ENCODE results near the gene LMBR1L.

DNA sequence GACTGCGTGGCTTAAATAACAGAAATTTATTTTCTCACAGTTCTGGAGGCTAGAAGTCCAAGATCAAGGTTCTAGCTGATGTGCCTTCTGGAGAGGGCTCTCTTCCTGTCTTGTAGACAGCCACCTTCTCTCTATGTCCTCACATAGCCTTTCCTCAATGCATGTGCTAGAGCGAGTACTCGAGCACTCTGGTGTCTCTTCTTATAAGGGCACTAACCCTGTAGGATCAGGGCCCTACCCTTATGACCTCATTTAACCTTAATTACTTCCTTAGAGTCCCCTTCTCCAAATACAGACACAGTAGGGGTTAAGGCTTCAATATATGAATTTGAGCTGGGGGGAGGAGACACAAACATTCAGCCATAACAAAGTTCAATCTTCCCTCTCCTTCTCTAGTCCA lies 26.2 kb downstream of the LMBR1L start:
- TF ChIP-seq EP300 (IDR thresholded peaks at IDR 0.05) (no peak), POLR2A (IDR thresholded peaks at IDR 0.05) (no peak)

Data from upper lobe of left lung (tissue), 4 donors.